ENCODE results near the gene AMPD3.

DNA sequence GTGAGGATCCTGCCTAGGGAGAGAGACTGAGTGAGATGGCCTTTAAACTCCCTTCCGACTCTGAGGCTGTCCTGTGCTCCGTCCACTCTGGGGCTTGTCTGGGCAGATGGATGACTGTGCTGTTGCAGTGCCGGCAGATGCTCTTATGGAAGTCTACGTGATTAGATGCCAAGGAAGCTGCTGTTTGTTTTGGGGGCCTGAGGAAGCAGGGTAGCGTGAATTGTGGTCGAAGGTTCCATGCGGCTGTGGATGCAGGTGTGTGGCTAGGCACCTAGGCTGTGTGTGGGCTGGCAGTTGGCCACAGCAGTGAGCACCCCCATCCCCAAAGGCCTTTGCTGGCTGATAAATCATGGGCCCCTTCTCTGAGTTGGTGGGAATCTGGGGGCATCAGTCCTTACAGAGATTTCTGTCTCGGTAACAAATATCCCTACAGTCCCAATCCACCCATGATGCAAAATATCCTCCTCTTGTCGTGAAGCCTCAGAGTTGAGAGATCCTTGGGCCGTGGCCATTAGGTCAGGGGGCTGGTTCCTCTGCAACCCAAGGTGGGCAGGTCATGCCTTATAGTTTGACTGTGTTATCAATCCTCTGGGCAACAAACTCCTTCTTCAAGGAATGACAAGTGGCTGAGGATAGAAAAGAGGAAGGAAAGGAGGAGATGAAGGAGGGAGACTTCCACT, 31.2 kb downstream of the AMPD3 start:
- TF ChIP-seq EZH2 (IDR thresholded peaks at IDR 0.05) (no peak), EZH2phosphoT487 (IDR thresholded peaks at IDR 0.05) (no peak)
- TF ChIP-seq, protein P1, sequence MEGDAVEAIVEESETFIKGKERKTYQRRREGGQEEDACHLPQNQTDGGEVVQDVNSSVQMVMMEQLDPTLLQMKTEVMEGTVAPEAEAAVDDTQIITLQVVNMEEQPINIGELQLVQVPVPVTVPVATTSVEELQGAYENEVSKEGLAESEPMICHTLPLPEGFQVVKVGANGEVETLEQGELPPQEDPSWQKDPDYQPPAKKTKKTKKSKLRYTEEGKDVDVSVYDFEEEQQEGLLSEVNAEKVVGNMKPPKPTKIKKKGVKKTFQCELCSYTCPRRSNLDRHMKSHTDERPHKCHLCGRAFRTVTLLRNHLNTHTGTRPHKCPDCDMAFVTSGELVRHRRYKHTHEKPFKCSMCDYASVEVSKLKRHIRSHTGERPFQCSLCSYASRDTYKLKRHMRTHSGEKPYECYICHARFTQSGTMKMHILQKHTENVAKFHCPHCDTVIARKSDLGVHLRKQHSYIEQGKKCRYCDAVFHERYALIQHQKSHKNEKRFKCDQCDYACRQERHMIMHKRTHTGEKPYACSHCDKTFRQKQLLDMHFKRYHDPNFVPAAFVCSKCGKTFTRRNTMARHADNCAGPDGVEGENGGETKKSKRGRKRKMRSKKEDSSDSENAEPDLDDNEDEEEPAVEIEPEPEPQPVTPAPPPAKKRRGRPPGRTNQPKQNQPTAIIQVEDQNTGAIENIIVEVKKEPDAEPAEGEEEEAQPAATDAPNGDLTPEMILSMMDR (IDR thresholded peaks at IDR 0.05) = no peak

Measured in neural progenitor cell (in vitro differentiated cells).